HG03135 (cell line): Measurements from ENCODE around the gene DHH.
"Not testable (repeated sequence)": the region's sequence is repeated elsewhere in the genome, so short reads cannot be mapped to it uniquely, and the experiment has no call there.

Experiments
- ATAC-seq: cut with Tn5 transposase; IDR thresholded peaks from one replicate; pipeline ENCODE4 v1.9.1; 2021; ENCODE audit warnings: mild to moderate bottlenecking, moderate library complexity; ENCODE audit not compliant: unreplicated experiment

The DHH gene

DNA sequence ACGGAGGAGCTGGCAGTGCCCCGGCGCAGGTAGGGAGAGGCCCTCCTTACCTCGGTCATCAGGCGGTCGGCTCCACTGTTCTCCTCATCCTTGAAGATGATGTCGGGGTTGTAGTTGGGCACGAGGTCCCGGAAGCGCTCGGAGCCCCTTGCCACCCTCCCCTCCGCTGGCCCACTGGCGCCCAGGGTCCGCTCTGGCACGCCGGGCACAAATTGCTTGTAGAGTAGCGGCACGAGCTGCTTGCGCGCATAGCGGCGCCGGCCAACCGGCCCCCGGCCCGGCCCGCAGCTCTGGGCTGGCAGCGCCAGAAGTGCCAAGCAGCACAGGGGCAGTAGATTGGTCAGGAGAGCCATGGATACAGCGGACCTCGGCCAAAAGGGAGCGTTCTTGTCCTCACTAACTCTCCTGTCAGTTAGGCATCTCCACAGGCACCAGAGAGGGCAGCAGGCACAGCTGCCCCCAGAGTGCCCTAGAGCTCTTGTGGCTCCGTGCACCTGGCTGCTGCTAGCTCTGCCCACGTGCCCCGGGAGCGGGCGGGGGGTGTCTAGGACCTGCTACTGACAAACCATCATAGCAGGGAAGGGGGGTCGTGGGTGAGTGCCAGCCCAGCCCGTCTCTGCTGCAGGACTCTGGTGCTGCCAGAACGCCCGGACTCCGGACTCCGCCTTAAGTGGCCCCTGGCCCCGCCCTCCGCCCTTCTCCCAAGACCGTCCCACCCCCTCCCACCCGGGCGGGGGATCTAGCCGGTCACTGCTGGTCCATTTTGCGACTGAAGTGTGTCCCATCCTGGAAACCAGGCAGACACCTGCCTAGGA lies at the start of gene DHH:
DHH (minus strand) TSS at position 642 of the 815 bp plus-strand sequence; CDS start at position 353, 289 bp downstream.
- no peak for ATAC-seq

DNA sequence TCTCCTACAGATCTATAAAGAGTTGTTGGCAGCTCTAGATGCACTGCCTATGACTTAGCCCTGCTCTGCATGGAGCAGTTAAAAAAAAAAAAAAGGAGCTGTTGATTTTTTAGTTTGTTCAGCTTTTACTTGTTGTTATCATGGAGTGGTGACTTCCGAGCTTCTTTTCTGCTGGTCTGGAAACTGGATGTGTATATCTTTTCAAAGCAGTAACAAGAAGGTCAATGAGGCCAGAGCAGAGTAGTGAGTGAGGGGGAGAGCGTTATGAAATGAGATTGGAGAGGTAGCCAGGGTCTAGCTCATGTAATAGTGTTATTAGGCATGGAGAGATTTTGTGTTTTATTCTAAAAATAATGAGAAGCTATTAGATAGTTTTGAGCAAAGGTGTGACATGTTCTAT lies 49.8 kb upstream of the DHH start:
- no peak for ATAC-seq

DNA sequence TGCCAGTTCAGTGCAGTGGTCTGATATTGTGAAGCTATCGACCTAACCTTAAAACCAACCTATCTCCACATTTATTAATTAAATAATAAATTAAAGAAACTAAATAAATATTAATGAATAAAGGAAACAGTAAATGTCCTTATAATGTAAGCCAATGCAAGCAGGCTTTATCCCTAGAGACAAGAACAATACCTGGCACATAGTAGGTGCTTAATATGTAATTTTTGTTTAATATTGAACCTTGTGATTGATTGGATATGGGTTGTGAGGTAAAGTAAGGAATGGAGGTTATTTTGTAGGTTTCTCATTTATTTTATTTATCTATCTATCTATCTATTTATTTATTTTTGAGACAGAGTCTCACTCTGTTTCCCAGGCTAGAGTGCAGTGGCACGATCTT lies 44.4 kb upstream of the DHH start:
- no peak for ATAC-seq

DNA sequence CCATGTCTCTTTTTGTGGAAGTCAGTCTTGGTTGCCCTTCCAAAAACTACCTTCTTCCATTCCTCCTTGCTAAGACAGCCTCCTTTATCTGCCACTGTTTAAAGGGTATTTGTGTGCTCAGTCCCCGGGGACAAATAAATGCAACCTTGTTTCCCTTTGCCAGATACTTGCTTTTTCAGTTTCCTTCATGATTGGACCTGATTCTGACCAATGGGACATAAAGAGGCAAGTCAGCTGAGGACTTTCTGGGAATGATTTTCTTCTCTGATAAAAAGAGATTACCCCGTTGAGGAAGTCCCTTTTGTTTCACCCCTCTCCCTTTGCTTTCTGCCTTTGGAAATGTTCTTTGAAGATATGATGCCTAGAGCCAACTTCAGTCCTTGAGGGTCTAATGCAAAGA lies 44.0 kb upstream of the DHH start:
- no peak for ATAC-seq

DNA sequence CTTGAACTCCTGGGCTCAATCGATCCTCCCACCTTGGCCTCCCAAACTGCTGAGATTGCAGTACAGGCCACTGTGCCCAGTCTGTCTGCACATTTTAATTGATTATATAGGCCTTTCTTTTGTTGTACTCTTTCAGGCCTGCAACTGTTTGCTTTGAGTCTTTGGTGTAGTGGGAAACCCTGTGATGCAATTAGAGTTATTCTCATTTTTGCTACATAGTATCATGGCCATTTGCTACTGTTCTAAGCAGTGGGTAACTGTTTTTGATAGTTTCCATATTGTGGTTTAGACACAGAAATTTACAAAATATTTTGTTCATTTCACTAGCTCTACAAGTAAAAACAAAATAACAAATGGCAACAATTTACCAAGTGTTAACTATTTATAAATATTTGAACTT lies 42.9 kb upstream of the DHH start:
- ATAC-seq: no peak

DNA sequence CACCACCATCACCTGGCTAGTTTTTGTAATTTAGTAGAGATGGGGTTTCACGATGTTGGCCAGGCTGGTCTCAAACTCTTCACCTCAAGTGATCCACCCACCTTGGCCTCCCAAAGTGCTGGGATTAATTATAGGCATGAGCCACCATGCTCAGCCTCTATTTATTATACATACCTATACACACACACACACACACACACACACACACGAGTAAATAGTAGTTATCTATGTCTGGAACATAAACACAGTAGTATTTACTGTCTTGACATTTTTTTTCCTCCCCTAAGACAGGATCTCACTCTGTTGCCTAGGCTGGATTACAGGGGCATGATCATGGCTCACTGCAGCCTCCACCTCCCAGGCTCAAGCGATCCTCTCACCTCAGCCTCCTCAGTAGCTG lies 42.4 kb upstream of the DHH start:
- not testable (repeated sequence) for ATAC-seq

DNA sequence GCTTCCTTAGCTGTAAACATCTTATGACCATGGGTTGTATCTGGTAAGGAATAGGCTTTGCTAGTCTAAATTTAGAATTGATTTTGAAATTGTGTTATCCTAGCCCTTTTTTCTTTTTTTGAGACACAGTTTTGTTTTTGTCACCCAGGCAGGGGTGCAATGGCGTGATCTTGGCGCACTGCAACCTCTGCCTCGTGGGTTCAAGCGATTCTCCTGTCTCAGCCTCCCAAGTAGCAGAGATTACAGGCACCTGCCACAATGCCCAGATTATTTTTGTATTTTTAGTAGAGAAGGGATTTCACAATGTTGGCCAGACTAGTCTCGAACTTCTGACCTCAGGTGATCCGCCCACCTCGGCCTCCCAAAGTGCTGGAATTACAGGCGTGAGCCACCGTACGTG lies 39.0 kb upstream of the DHH start:
- ATAC-seq: no peak

DNA sequence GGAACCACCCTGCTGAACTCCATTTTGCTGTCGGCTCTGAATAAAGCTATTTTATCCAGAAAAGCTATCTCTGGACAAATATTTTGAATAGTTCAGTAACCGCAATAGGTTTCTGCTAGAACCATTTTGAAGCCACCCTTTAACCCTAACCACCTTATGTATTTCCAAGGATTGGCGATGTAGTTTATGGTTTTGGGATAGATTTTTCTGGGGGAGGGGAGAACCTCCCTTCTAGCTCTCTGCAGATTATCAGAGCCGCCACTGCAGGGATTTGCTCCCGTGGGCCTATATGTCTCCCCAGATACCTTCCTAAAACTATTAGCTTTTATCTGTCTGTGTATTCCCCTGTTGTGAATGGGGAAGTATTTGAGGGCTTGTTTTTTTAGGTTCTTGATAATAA lies 38.4 kb upstream of the DHH start:
- ATAC-seq: no peak

DNA sequence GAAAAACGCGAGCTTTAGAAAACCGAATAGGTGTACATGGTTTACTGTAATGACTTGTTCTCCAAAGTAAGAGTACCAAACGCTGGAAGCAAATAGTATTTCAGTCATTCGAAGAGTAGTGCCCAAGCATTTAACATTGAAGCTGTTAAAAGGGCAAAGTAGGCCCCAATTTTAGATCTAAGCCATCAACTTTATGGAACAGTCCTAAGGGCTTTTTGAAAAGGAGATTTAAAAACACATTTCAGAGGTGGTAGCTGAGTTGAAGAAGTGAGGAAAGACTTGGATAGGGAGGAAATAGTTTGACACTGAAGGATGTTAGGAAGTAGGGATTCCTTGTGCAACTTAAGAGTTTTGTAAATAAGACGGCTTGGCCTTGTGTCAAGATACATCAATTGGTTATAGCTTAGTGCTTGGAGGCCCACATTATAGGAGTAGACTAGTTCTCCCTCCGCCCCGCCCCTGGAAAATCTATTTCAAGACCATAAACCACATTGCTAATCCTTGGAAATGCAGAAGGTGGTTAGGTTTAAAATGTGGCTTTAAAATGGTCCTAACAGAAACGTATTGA lies 37.4 kb upstream of the DHH start:
- ATAC-seq: no peak

DNA sequence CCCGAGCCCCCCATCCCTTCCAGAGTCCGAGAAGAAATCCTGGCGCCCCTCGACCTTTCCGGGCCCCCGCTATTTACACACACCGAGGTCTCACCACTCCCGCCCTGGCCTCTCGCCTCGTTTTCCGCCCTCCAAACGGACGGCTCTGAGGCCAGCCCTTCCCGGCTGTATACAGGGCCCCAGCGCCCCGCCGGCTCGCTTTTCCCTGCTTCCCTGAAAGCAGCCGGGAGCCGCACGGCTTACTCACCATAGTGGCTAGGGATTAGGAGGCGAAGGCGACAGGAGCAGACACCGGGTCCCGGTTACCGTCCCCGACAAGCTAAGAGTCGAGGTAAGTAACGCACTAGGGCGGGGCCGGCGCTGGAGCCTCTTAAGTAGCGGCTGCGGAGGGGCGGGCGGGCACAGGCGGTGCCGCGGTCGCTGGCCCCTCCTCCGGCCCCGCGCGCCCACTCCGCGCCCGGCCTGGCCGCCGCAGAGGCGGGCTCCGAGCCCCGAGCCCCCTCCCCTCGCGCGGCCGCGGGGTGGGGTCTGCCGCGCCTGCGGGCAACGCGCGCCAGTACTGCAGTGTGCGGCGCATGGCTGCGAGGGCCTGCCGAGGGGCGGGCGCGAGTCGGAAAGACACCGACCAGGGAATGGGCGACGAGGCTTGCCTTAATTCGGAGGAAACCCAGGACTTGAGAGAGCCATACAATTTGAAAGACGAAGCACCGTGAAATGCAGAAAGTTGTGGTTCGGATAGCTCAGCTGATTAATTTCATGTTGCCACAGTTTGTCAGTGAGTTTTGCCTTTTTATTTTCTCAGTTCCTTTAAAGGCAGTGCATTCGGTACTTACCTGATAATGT lies 36.7 kb upstream of the DHH start, which contains the start of gene TUBA1B:
TUBA1B (minus strand) TSS at position 345 of the 843 bp plus-strand sequence; CDS start at position 250, 95 bp downstream.
- ATAC-seq: peak; percentile 63

DNA sequence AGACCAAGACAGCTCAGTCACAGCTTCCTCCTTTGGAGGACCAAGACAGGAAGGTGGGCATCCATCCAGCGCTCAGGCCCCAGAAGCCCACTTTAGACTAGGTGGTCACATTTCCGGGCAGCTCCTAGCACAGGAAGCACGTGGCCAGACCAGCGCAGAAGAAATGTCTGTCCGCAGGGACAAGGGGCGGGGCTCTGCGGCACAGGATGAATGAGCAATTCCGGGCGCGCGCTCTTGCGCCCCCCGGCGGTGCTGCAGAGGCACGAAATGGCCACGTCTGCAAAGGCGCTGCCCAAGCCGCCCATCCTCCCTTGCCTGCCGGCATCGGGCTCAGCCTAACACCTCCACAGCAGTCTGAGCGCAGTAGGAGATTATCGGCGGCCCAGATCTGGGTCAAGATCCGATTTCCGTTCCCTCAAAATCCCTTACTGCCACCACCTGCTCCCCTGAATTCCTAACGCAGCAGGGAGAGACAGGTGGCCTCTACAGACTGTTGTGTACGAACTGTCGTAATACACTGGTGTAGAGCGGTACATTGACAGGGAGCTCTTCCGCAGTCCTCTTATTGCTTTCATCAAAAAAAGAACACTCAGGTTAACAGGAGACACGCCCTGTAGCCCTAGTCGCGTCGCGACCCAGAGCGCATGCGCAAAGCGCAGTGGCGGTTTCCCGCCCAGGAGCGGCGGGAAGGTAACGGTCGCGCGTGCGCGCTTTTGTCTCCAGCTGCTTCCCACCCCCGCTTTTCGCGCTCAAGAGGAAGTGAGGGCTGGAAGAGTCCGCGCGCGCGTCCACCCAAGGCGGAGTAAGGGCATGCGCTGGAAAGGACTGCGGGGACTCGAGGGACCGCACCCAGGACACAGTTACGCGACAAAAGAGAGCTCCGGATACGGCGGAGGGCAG lies 35.8 kb upstream of the DHH start:
- ATAC-seq: peak; percentile 48

DNA sequence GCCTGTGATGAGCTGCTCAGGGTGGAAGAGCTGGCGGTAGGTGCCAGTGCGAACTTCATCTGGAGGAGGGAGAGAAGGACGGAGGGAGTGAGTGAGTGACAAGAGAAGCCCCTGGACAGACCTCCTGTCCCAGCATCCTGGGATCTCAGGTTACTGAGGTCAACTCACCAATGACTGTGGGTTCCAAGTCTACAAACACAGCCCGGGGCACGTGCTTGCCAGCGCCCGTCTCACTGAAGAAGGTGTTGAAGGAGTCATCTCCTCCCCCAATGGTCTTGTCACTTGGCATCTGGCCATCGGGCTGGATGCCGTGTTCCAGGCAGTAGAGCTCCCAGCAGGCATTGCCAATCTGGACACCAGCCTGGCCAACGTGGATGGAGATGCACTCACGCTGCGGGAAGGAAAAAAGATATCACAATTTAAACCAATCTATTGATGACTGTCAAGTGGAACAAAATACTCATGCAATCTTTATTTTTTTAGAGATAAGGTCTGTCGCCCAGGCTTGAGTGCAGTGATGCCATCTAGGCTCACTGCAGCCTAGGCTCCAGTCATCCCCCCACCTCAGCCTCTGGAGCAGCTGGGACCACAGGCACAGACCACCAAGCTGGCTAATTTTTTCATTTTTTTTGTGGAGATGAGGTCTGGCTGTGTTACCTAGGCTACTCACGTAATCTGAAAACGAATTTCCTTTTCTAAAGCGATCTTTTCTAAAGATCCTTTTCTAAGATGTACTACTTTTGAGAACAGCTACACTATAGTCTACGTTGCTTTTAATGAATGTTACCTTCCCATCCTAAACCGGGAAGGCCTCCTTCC lies 34.9 kb upstream of the DHH start:
- ATAC-seq: no peak

DNA sequence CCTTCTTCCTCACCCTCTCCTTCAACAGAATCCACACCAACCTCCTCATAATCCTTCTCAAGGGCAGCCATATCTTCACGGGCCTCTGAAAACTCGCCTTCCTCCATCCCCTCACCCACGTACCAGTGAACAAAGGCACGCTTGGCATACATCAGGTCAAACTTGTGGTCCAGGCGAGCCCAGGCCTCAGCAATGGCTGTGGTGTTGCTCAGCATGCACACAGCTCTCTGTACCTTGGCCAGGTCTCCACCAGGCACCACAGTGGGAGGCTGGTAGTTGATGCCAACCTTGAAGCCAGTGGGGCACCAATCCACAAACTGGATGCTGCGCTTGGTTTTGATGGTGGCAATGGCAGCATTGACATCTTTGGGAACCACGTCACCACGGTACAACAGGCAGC lies 33.4 kb upstream of the DHH start:
- ATAC-seq: not testable (repeated sequence)

DNA sequence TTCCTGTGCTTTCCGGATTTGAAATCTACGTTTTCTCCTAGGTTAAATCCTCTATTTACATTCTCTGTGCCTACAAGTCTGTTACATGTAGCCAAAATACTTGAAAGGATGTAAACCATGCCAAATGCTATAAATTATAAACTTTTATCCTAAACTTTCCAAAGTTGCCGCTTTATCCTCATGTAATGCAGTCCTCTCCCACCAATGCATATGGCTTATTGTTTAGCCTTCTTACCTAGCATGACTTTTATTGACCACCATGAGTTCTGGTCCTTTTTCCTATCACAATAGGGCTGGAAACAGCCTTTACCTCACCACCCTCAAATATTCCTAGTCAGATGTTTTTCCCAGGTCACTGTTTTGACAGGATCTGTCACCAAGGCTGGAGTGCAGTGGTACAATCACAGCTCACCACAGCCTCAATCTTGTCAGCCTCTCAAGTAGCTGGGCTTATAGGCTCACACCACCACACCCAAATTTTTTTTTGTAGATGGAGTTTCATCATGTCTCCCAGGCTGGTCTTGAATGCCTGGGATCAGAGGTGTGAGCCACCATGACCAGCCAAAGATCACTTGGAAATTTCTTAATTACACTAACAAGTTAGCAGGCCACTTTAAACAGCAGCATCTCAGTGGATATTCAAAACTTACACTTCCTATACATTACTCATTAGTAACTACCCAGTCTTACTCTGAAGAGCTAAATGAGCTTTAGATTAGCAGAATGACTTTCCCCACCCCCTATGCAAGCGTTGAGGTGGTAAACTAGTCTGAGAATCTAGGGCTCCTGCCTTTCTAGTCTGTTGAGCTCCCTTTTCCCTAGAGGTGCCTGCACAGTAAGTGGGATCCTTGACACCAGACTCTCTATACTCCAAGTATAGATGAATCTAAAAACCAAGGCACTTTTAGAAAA lies 32.5 kb upstream of the DHH start:
- no peak for ATAC-seq

DNA sequence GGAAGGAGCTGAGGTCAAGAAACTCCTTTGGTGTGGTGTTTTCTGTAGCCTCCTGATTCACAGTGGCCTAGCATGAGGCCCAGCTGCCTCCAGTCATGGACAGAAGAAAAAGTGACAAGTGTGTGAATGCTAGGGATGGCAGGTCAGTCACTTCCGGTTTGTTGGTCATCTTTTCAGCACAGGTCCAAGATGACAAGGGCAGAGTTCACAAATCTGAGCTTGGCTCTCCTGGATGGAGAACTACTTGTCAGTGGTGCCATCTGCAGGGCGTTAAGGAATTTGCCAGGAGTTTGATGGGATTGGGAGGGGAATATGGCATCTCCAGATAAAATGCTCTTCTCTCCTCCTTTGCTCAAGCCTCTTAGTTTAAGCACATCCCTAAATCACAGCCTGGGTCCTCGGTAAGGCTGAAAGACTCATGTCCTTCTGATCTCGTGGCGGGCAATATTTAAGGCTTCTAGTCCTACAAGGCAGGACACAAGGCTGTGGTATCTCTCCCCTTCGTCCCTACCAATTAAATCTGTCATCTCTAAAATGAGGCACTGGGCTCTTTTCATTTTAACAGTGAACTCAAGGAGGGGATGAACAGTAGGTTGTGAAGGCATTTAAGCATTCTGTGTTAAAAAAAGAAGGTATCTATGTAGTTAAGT lies 26.6 kb upstream of the DHH start:
- ATAC-seq: no peak

DNA sequence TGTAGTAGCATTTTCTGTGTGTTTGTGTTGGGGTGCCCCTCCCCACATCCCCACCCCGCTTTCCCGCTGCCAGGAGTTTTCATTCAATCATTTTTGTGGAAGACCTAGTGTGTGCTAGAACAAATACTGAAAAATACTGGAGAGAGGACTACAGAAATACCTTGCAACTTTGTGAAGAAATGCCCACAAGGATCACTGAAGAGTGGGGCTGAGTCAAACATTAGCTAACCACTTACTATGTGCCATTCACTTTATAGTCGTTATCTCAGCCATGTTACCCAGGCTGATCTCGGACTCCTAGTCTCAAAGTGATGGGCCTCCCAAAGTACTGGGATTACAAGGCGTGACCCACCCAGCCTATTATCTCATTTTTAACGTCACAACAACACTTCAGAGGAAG lies 16.6 kb upstream of the DHH start:
- ATAC-seq: peak; percentile 0

DNA sequence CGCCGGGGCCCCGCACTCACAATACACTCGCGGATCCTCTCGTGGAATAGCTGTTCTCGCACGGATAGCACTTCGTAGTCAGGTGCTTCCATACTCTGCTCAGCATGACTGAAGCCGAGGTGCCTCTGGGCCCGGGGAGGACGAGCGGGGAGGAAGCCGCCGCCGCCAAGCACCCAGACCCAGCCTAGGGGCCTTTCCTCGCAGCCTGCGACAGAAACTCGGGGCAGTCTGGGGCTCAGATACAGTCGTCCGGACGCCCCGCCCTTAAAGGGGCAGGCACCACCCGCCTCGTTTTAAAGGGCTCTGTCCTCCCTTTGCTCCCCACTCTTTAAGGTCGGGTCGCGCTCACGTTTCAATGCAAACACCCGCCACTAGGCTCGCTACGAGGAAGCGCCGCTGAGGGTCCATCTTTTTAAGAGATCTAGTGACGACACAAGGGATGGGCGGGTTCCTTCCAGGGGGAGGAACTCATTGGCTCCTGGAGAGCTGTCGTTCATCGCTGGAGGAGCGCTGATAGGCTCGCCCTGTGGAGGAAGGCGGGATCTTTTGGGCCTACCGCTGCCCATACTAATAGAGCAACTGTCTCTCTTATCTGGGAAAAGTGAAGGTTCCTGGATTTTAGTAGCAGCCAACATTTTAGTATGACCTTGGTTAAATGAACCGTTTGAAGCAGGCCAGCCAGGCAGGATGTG lies 16.0 kb upstream of the DHH start, which contains the start of gene LMBR1L:
LMBR1L (minus strand) TSS at position 384 of the 692 bp plus-strand sequence; CDS start at position 92, 292 bp downstream.
- peak; percentile 98 for ATAC-seq
